ENCODE measurements around the gene MON2.

GRCh38 chr12:62578726-62579125 lies 112.1 kb downstream of the MON2 start:
- TF ChIP-seq BCLAF1 (IDR thresholded peaks at IDR 0.05) (no peak), ASH2L (IDR thresholded peaks at IDR 0.05; ENCODE audit: borderline replicate concordance, low read depth) (no peak), ZNF384 (IDR thresholded peaks at IDR 0.05; ENCODE audit: borderline replicate concordance, low read depth, low read length) (no peak)
- TF ChIP-seq, protein P1, sequence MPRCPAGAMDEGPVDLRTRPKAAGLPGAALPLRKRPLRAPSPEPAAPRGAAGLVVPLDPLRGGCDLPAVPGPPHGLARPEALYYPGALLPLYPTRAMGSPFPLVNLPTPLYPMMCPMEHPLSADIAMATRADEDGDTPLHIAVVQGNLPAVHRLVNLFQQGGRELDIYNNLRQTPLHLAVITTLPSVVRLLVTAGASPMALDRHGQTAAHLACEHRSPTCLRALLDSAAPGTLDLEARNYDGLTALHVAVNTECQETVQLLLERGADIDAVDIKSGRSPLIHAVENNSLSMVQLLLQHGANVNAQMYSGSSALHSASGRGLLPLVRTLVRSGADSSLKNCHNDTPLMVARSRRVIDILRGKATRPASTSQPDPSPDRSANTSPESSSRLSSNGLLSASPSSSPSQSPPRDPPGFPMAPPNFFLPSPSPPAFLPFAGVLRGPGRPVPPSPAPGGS (IDR thresholded peaks at IDR 0.05; ENCODE audit: borderline replicate concordance, insufficient read depth, low read depth, low read length, poor library complexity, severe bottlenecking), result no peak
